Measurements from ENCODE around the gene ST3GAL2. TPM values are rescaled to one million over a fixed set of nuclear protein-coding genes. Genes with fewer than 3 reads are reported as not detected.

The ST3GAL2 gene
- total RNA-seq, 1 donor from 2014 or later = 67.6 TPM

- peaks cover 21% of the 10 kb centered on the region for H3K36me3 Mint-ChIP-seq (ENCODE audit: unreplicated experiment)
- peaks cover 20% of the 10 kb centered on the region for H3K4me1 Mint-ChIP-seq (ENCODE audit: unreplicated experiment)
- peak overlapping the region; percentile 69 for H3K27ac Mint-ChIP-seq (ENCODE audit: unreplicated experiment)
- DNase-seq (ENCODE audit: extremely low spot score, unreplicated experiment) = no peak
- H3K27me3 Mint-ChIP-seq (ENCODE audit: unreplicated experiment) = no peaks in the 10 kb centered on the region
- H3K4me3 Mint-ChIP-seq (ENCODE audit: unreplicated experiment) = peak overlapping the region; percentile 90
- no peaks in the 10 kb centered on the region for H3K9me3 Mint-ChIP-seq (ENCODE audit: unreplicated experiment)
- TF ChIP-seq CTCF (IDR thresholded peaks at IDR 0.05) = no peak
Measured at GRCh38 chr16:70381604-70382342, 57.1 kb downstream of the ST3GAL2 start.

GRCh38 chr16:70380919-70381603 lies 57.8 kb downstream of the ST3GAL2 start:
- peak; percentile 98 for DNase-seq (ENCODE audit: extremely low spot score, unreplicated experiment)
- peaks cover 20% of the 10 kb centered on the region for H3K4me1 Mint-ChIP-seq (ENCODE audit: unreplicated experiment)

GRCh38 chr16:70380248-70380918 lies 58.5 kb downstream of the ST3GAL2 start:
- peak overlapping the region; percentile 90 for H3K4me3 Mint-ChIP-seq (ENCODE audit: unreplicated experiment)
- peak overlapping the region; percentile 93 for H3K27ac Mint-ChIP-seq (ENCODE audit: unreplicated experiment)
- no peaks in the 10 kb centered on the region for H3K27me3 Mint-ChIP-seq (ENCODE audit: unreplicated experiment)
- H3K36me3 Mint-ChIP-seq (ENCODE audit: unreplicated experiment) = peaks cover 29% of the 10 kb centered on the region
- TF ChIP-seq CTCF (IDR thresholded peaks at IDR 0.05) = no peak
- H3K9me3 Mint-ChIP-seq (ENCODE audit: unreplicated experiment) = no peaks in the 10 kb centered on the region
- DNase-seq (ENCODE audit: extremely low spot score, unreplicated experiment) = peak; percentile 95
- H3K4me1 Mint-ChIP-seq (ENCODE audit: unreplicated experiment) = peaks cover 20% of the 10 kb centered on the region

More at GRCh38 chr16:70380919-70381603, 57.8 kb downstream of the ST3GAL2 start:
- no peaks in the 10 kb centered on the region for H3K9me3 Mint-ChIP-seq (ENCODE audit: unreplicated experiment)
- peak; percentile 52 for TF ChIP-seq CTCF (IDR thresholded peaks at IDR 0.05)
- H3K4me3 Mint-ChIP-seq (ENCODE audit: unreplicated experiment) = peak overlapping the region; percentile 90
- peaks cover 25% of the 10 kb centered on the region for H3K36me3 Mint-ChIP-seq (ENCODE audit: unreplicated experiment)
- peak overlapping the region; percentile 93 for H3K27ac Mint-ChIP-seq (ENCODE audit: unreplicated experiment)
- no peaks in the 10 kb centered on the region for H3K27me3 Mint-ChIP-seq (ENCODE audit: unreplicated experiment)

GRCh38 chr16:70378869-70379493 lies 59.9 kb downstream of the ST3GAL2 start:
- Mint-ChIP-seq H3K4me3 (ENCODE audit: unreplicated experiment) (no peak overlapping the region), H3K9me3 (ENCODE audit: unreplicated experiment) (no peaks in the 10 kb centered on the region), H3K4me1 (ENCODE audit: unreplicated experiment) (peaks cover 20% of the 10 kb centered on the region), H3K36me3 (ENCODE audit: unreplicated experiment) (peaks cover 26% of the 10 kb centered on the region), H3K27ac (ENCODE audit: unreplicated experiment) (no peak overlapping the region), H3K27me3 (ENCODE audit: unreplicated experiment) (no peaks in the 10 kb centered on the region)
- TF ChIP-seq CTCF (IDR thresholded peaks at IDR 0.05) = no peak
- DNase-seq (ENCODE audit: extremely low spot score, unreplicated experiment) = no peak
